Endothelial cell of umbilical vein (primary cell): ENCODE measurements around the gene ABI3.

Experiments used
- EZH2 ChIP-seq: IDR thresholded peaks from 2 replicates; pipeline ENCODE4 v1.6.1; 2012; ENCODE audit warnings: borderline replicate concordance, low read depth, mild to moderate bottlenecking, moderate library complexity, low read length, inconsistent platforms; ENCODE audit not compliant: severe bottlenecking
- POLR2A ChIP-seq: IDR thresholded peaks from 2 replicates; pipeline ENCODE4 v1.6.1; 2012; ENCODE audit warnings: low read depth, mild to moderate bottlenecking, control low read depth, low read length
- POLR2AphosphoS5 ChIP-seq: IDR thresholded peaks from 2 replicates; pipeline ENCODE4 v1.6.1; 2012; ENCODE audit warnings: low read depth, mild to moderate bottlenecking, control low read depth, low read length, moderate library complexity; ENCODE audit not compliant: insufficient read depth
- TF ChIP-seq, protein P1 (sequence below), 2 donors: IDR thresholded peaks; 1 replicate in 1 of 2; 2 replicates in 1 of 2; pipeline ENCODE4 v1.5.1; 2011; ENCODE audit warnings: low read length in 2 of 2, mild to moderate bottlenecking in 2 of 2, moderate library complexity in 2 of 2, control low read depth in 1 of 2, inconsistent platforms in 1 of 2, low read depth in 1 of 2; ENCODE audit not compliant: insufficient read depth in 1 of 2; ENCODE audit errors: extremely low read depth in 1 of 2

DNA sequence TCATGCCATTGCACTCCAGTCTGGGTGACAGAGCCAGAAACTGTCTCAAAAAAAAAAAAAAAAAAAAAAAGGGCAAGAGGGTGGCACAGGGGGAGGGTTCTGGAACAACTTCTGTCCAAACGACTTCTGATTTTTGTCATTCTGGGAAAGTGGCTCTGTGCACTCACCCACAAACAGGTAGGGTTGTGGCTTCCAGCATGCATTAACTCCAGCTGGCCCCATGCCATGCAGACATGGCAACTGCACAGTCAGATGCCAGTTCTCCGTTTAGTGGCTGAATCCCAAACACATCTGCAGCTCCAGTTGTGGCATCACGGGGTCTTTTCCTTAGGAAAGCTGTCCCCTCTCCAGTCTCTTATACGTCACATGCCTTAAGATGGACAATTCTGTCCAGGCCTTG lies 47.6 kb upstream of the ABI3 start:
- TF ChIP-seq POLR2AphosphoS5 (no peak), EZH2 (no peak), POLR2A (no peak)
- TF ChIP-seq, protein P1, sequence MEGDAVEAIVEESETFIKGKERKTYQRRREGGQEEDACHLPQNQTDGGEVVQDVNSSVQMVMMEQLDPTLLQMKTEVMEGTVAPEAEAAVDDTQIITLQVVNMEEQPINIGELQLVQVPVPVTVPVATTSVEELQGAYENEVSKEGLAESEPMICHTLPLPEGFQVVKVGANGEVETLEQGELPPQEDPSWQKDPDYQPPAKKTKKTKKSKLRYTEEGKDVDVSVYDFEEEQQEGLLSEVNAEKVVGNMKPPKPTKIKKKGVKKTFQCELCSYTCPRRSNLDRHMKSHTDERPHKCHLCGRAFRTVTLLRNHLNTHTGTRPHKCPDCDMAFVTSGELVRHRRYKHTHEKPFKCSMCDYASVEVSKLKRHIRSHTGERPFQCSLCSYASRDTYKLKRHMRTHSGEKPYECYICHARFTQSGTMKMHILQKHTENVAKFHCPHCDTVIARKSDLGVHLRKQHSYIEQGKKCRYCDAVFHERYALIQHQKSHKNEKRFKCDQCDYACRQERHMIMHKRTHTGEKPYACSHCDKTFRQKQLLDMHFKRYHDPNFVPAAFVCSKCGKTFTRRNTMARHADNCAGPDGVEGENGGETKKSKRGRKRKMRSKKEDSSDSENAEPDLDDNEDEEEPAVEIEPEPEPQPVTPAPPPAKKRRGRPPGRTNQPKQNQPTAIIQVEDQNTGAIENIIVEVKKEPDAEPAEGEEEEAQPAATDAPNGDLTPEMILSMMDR (IDR thresholded peaks at IDR 0.05; ENCODE audit: extremely low read depth in 1 of 2, insufficient read depth in 1 of 2, low read depth in 1 of 2, low read length in 2 of 2), result no peak
